Ureter (tissue), 1 donor: Measurements from ENCODE around the gene CHST15. TPM values are rescaled to one million over a fixed set of nuclear protein-coding genes. Genes with fewer than 3 reads are reported as not detected.

Experiments
- DNase-seq: peaks from one replicate; pipeline ENCODE4 v3.0.0-alpha.2; 2020; ENCODE audit warnings: low spot score
- total RNA-seq: library from RNA; stranded (reverse); gene quantifications from one replicate; pipeline ENCODE4 v1.2.4, GENCODE V29; 2023
- donor health status: DM: yes; HTN: yes; CAD: no.

CHST15 gene
- 15.7 TPM for total RNA-seq

GRCh38 chr10:124092860-124093773 lies at the start of gene CHST15:
TSS of gene CHST15 (minus strand) at chr10:124093598. CDS start at chr10:124046212, 47,386 bp downstream.
- peak; percentile 53 for DNase-seq

GRCh38 chr10:124142960-124143359 lies 49.6 kb upstream of the CHST15 start:
- DNase-seq: no peak

GRCh38 chr10:124142006-124142739 lies 48.8 kb upstream of the CHST15 start:
- DNase-seq: no peak

- no peak for DNase-seq
These were observed 45.5 kb upstream of the CHST15 start for GRCh38 chr10:124138883-124139348.

- no peak for DNase-seq
These were observed 44.9 kb upstream of the CHST15 start for GRCh38 chr10:124138195-124138882.

GRCh38 chr10:124134251-124134893 lies 41.0 kb upstream of the CHST15 start:
- DNase-seq: no peak

- DNase-seq: no peak
These were observed 39.5 kb upstream of the CHST15 start for GRCh38 chr10:124132876-124133275.

- no peak for DNase-seq
These were observed 38.9 kb upstream of the CHST15 start for GRCh38 chr10:124132306-124132705.

GRCh38 chr10:124131172-124131571 lies 37.8 kb upstream of the CHST15 start:
- no peak for DNase-seq

GRCh38 chr10:124130198-124130900 lies 37.0 kb upstream of the CHST15 start:
- no peak for DNase-seq

- no peak for DNase-seq
These were observed 36.1 kb upstream of the CHST15 start for GRCh38 chr10:124129471-124129870.

GRCh38 chr10:124128811-124129145 lies 35.4 kb upstream of the CHST15 start:
- no peak for DNase-seq

GRCh38 chr10:124127965-124128810 lies 34.8 kb upstream of the CHST15 start:
- DNase-seq: no peak

GRCh38 chr10:124127563-124127962 lies 34.2 kb upstream of the CHST15 start:
- DNase-seq: no peak

- no peak for DNase-seq
These were observed 33.6 kb upstream of the CHST15 start for GRCh38 chr10:124126983-124127385.

GRCh38 chr10:124126145-124126982 lies 33.0 kb upstream of the CHST15 start:
- no peak for DNase-seq

- no peak for DNase-seq
These were observed 32.1 kb upstream of the CHST15 start for GRCh38 chr10:124125305-124126116.

- DNase-seq: no peak
These were observed 31.4 kb upstream of the CHST15 start for GRCh38 chr10:124124769-124125161.
